A172 (cell line): ENCODE data around the gene CALML6. TPM values are rescaled to one million over a fixed set of nuclear protein-coding genes. Genes with fewer than 3 reads are reported as not detected.

Experiments
- DNase-seq: peaks from one replicate; pipeline ENCODE4 v3.0.0-alpha.2; 2015; ENCODE audit warnings: low spot score
- total RNA-seq: library from RNA; depleted of rRNA; stranded (reverse); fragments of >200 nt; shearing (Covaris generic); gene quantifications from 2 replicates; pipeline ENCODE4 v1.2.3, GENCODE V29; 2014

Gene CALML6
- total RNA-seq, 1 experiment from 2014 or later = not detected

- DNase-seq = no peak
Measured at GRCh38 chr1:1911350-1912041, 3.6 kb upstream of the CALML6 start.

DNA sequence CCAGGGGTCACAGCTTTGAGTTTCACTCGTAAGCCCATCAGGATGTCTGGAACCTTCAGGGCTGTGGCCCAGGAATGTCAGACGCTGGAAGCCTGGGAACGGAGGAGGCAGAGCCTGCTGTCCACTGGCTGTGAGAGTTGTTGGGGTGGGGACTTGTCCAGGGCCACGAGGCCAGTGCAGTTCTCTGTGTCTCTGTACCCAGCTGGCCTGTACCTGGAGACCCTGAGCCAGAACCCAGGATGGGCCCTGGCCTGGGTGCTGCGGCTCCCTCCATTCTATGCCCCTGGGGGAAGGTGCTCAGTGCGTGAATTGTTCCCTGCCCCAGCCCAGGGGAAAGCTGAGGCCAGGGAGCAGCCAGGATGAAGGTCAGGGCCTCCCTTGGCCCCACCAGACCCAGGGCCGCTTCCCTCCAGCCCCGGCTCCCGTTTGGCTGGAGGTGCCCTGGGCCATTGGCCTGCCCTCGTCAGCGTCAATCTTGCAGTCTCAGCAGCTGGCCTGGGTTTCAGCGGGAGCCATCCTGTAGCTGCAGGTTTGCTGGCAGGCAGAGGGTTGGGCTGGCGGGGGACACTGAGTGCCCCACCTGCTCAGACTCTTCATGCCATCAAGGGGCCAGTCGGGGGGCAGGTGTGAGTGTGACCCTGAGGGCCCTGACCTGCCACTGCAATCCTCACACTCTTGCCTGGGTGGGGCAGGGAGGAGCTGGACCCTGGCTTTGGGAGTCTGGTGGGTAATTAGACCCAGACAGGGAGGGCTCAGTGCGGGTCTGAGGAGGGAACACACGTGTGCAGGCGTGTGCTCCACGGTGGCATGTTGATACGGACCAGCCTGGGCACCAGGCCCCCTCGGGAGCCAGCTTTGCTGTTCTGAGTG, 724 bp upstream of the CALML6 start:
- no peak for DNase-seq

DNA sequence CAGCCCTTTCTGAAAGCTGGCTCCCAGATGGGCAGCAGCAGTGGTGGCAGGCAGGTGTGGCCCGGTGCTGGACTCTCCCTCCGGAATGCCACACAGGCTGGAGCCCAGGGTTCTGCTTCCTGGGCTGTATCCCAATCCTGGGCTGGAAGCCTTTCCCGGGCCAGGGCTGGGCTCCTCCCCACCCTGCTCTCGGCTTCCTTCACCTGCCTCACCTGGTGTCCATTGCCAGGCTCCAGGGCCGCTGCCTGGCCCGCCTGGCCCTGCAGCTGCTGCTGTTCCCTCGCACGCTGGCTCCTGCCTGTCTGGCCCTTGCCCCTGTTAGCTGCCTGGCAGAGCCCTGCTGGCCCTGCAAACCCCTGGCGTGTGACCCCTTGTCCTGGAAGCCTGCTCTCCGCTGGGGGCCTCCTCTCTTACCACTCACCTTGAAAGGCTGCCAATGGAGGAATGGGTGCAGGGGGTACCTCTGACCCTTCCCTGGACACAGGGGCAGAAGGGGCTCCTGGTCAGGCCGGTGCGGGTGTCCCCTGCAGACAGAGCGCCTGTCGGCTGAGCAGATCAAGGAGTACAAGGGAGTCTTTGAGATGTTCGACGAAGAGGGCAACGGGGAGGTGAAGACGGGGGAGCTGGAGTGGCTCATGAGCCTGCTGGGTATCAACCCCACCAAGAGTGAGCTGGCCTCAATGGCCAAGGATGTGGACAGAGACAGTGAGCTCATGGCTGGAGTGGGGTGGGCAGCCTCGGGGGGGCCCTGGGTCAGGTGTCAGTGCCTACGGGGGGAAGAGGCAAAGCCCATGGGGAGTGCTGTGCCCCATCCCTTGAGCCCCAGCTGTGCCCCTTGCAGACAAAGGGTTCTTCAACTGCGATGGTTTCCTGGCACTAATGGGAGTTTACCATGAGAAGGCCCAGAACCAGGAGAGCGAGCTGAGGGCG, 1.1 kb downstream of the CALML6 start:
- DNase-seq = no peak

DNA sequence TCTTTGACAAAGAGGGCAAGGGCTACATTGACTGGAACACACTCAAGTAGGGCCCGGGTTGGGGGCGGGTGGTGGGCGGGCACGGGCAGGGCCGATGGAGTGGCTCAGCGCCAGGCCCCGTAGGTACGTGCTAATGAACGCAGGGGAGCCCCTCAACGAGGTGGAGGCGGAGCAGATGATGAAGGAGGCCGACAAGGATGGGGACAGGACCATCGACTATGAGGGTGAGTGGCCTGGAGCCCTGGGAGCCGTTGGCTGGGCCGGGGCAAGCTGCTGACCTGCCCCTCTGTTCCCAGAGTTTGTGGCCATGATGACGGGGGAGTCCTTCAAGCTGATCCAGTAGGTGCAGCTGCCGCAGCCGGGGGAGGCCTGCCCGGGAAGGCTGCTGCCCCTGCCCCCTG, 1.8 kb downstream of the CALML6 start:
- DNase-seq = no peak

- DNase-seq = no peak
Measured at GRCh38 chr1:1917304-1917976, 2.4 kb downstream of the CALML6 start.

DNA sequence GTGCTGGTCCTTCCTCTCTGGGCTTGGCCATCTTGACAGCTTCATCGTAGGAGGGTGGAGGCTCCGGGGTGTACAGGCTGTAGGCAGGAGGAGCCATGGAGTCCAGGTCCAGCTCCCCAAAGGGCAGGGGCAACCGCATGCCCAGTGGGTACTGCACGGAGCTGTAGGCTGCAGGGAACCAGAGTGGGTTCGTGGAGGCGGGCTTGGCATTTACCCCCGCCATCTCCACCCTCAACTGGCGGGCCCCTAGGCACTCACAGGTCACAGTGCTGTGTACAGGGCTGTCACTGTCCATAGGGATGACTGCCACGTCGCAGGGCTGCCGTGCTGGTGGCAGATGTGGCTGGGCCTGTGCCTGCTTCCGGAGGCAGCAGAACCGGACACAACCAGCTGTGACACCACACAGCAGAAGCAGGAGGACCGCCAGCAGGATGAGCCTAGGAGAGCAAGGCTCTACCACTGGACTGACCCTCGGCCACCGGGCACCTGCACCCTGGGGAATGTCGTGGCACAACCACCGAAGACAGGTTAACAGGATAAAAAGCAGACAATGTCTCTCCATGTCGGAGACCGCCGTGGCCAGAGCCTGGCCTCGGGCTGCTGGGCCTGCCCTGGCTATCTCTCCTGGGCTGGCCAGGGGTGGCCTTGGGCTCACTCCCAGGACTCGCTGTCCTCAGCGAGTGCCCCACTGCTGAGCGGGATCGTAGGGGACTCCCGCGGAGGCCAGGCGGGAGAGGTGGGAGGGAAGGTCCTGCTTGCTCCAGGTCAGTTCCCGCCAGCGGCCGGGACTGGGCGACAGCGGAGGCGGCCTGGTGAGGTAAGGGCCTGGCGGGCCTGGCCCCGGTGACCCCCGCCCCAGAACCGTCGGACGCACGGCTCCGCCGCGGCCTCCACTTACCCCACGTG, 3.2 kb downstream of the CALML6 start:
- no peak for DNase-seq

GRCh38 chr1:1918901-1919303, 3.8 kb downstream of the CALML6 start, which contains the start of gene TMEM52:
Gene TMEM52, minus strand, starts transcription at chr1:1919279. Its CDS starts 14 bp downstream, at chr1:1919265.
- no peak for DNase-seq

- peak; percentile 78 for DNase-seq
Measured at GRCh38 chr1:1919304-1920056, 4.4 kb downstream of the CALML6 start.

GRCh38 chr1:1920057-1920607, 5.1 kb downstream of the CALML6 start:
- no peak for DNase-seq

DNA sequence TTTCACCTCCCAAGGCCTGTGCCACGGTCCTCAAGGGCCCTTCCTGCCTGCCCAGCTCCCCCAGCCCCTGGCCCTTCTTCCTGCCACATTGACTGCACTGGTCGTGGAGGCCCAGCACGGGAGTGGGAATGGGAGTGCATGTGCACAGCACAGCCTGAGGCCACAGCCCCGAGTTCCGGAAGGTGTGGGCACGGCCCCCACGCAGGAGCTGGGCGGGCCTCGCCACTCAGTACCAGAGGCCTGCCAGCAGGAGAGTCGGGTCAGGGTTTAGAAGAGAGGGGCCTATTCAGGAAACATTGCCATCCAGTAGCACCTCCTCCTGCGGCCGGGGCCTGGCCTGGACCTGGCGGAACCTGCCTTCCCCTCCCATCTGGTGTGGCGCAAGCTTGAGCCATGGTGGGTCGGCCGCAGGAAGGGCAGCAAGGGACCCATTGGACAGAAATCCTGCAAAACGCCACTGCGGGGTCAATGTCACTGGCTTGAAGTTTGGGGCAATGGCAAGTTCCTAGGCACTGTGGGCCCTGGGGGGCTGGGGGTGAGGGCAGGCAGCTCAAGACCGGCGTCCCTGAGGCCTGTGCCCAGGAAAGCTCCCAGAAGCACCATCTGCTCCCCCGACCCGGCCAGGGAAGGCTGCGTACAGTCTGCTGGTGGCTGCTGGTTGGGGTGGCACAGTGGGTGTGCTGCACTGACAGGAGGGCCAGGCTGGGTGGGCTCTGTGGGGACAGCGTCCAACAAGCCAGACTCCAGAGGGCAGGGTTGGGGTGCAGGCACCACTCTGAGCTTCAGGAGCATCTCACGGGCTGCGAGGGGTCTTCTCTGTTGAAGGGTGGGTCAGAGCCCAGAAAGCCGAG, 5.8 kb downstream of the CALML6 start:
- no peak for DNase-seq

- no peak for DNase-seq
Measured at GRCh38 chr1:1921459-1921862, 6.4 kb downstream of the CALML6 start.

DNA sequence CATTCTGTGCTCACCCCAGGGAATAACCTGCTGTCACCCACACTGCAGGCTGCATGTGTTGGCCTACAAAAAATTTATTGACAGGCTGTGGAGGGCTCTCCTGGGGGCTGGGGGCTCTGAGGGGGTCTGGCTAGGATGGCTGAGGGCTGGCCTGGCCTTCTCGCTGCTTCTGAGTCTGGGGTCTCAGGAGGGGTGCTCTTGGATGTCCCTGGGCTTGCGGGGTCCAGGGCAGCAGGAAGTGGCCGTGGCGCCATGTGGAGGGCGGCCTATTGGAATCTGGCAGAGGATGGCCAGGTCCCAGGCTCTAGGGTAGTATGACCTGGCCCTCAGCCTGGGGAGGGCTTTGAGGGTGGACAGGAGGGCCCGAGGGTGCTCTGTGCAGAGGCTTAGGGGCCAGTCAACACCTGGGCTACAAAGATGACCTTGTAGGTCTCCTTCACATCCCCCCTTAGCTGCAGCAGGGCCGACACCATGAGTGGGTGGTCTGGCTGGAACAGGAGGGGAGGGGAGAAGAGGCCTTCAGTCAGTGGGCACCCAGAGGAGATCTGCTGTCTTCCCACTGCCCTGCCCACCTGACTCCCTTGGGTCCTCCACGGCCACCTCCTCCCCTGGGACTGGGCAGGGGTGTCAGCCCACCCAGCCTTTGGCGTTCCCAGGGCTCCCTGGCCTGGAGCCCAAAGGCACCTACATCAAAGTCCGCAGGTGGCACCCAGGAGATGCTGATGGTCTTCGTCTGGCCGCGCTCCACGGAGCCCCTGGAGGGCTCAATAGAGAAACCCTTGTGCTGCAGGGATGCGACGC, 7.0 kb downstream of the CALML6 start:
- DNase-seq = no peak

DNA sequence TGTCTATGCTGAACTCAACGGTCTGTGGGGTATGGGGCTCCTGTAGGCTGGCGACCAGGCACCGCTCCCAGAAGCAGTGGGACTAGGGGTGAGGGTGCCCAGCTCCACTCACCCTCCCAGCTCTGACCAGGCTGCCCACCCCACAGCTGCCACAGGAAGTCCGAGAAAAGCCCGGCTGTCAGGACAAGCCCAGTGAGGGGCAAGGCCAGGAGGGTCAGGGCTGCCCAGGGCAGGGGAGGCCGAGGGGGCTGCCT, 7.6 kb downstream of the CALML6 start:
- no peak for DNase-seq

DNA sequence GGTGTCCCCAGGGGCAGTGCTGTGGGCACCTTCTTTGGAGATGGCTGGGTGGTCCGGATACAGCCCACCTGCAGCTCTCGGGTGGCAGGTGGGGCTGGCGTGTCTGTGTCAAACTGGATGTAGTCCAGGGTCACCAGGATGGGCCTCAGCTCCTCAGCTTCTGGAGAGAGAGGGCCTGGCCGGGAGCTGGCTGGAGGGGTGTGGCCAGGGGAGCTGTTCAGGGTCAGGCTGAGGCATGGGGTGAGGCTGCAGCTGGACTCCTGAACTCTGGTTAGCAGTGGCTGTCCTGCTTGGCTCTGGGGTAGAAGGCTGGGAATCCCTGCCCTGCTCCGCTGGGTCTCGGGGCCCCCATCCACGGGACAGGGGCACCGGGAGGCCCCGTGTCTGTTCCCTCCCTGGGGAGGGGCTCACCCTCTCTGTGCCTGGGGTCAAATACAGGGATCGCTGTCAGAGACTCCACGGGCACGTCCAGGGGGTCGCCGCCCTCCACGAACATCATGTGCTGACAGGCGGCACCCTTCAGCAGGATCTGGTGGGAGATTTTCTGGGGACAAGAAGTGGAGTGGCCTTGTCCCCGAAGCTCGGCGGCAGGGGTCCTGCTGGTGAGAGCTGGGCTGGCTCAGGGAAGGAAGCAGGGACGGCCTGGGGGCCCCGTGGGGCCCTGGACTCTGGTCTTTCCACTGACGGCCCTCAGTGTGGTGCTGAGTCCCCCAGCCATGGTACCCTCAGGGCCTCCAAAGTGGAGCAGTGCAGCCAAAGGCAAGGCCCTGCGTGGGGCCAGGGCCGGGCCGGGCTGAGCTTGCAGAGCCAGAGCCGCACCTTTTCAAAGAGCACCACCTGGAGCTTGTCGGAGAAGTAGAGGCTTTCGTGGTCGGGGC, 8.1 kb downstream of the CALML6 start:
- DNase-seq = no peak

GRCh38 chr1:1924386-1924785, 9.3 kb downstream of the CALML6 start:
- no peak for DNase-seq

DNA sequence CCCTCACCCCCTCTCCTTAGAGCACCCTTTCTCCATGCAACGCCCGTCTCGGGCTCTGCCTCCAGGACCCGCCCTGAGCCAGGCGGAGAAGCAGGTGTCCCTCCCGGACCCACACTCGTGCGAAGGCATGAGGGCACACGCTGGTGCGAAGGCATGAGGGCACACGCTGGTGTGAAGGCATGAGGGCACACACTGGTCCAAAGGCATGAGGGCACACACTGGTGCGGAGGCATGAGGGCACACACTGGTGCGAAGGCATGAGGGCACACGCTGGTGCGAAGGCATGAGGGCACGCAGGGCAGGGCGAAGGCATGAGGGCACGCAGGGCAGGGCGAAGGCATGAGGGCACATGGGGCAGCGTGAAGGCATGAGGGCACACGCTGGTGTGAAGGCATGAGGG, 9.8 kb downstream of the CALML6 start:
- DNase-seq = no peak
